ENCODE data around the gene GALNT18. TPM values are rescaled to one million over a fixed set of nuclear protein-coding genes. Genes with fewer than 3 reads are reported as not detected.

GALNT18 gene
- total and polyA plus RNA-seq, 4 donors, result 2.1 to 11.0 (median 3.8) TPM

DNA sequence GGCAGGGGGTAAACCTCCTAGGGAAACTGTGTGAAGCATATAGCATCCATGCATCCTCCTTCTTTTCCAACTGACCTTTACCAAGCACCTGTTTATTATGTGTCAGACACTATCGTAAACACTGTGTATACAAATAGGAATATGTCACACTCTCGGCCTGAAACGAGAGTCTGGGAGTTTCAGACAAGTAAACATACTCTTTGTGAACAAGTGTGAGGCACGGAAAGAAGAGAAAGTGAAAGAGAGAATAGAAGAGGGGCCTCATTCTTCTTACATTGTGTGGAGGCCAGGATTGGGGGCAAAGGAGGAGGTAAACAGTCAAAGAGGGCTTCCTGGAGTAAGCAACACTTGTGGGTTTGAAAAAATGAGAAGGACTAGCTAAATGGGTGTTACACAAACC, 285.1 kb downstream of the GALNT18 start:
- H3K4me3 ChIP-seq (ENCODE audit: low read depth in 1 of 3, low read length in 3 of 3), result no peak overlapping the region
- H3K36me3 ChIP-seq (ENCODE audit: control insufficient read depth in 4 of 4, insufficient read depth in 3 of 4, low read depth in 1 of 4, low read length in 3 of 4), result peaks cover 0 to 61% (median 19%) of the 10 kb centered on the region in 4 donors
- no peak overlapping the region for H3K9ac ChIP-seq (ENCODE audit: low read depth in 1 of 2, low read length in 2 of 2)
- 85% methylated on average over 4 of the region's 4 CpGs for WGBS
- TF ChIP-seq RXRA (IDR thresholded peaks at IDR 0.05) (no peak), CTCF (IDR thresholded peaks at IDR 0.05; ENCODE audit: low read depth, low read length, missing input control) (no peak), RAD21 (IDR thresholded peaks at IDR 0.05) (no peak), HNF4G (IDR thresholded peaks at IDR 0.05) (no peak), NR2F2 (IDR thresholded peaks at IDR 0.05) (no peak), ZBTB33 (IDR thresholded peaks at IDR 0.05) (no peak), FOXA1 (IDR thresholded peaks at IDR 0.05) (no peak)
- H3K4me1 ChIP-seq (ENCODE audit: control insufficient read depth in 4 of 4, insufficient read depth in 4 of 4, low read length in 3 of 4), result no peaks in the 10 kb centered on the region
- no peaks in the 10 kb centered on the region for H3K9me3 ChIP-seq (ENCODE audit: control insufficient read depth in 4 of 4, low read length in 3 of 4)
- no peak for DNase-seq (ENCODE audit: low spot score)
- no peaks in the 10 kb centered on the region for H3K27me3 ChIP-seq (ENCODE audit: control insufficient read depth in 4 of 4, insufficient read depth in 4 of 4, low read length in 3 of 4)
- H3K27ac ChIP-seq (ENCODE audit: low read depth in 1 of 2, low read length in 2 of 2), result no peak overlapping the region

DNA sequence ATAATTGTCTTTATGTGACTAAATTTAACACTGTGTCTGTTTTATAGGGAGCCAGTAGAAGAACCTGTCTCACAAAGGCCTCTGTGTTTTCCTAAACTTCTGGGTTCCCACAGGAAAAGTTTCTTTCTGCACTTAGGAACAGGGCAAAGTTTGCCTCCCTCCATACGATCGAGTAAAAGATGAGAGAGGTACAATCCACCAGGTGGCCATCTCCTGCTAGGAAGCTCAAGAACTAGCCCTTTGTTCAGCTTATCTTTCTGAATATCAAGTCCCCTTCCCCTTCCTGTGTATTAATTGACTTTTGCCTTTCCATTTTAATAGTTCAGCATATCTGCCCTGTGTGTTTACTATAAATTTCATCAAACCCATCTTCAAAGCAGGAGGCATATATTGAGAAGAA, 286.8 kb downstream of the GALNT18 start:
- no peak for DNase-seq (ENCODE audit: low spot score)
- Histone ChIP-seq H3K9me3 (ENCODE audit: control insufficient read depth in 4 of 4, low read length in 3 of 4) (no peaks in the 10 kb centered on the region), H3K27me3 (ENCODE audit: control insufficient read depth in 4 of 4, insufficient read depth in 4 of 4, low read length in 3 of 4) (no peaks in the 10 kb centered on the region), H3K4me1 (ENCODE audit: control insufficient read depth in 4 of 4, insufficient read depth in 4 of 4, low read length in 3 of 4) (no peaks in the 10 kb centered on the region), H3K36me3 (ENCODE audit: control insufficient read depth in 4 of 4, insufficient read depth in 3 of 4, low read depth in 1 of 4, low read length in 3 of 4) (peaks cover 0 to 69% (median 26%) of the 10 kb centered on the region in 4 donors), H3K27ac (ENCODE audit: low read depth in 1 of 2, low read length in 2 of 2) (no peak overlapping the region), H3K9ac (ENCODE audit: low read depth in 1 of 2, low read length in 2 of 2) (no peak overlapping the region), H3K4me3 (ENCODE audit: low read depth in 1 of 3, low read length in 3 of 3) (no peak overlapping the region)
- TF ChIP-seq HNF4G (IDR thresholded peaks at IDR 0.05), result no peak
- no peak for TF ChIP-seq YY1 (IDR thresholded peaks at IDR 0.05)
- no peak for TF ChIP-seq HNF4A (conservative IDR thresholded peaks at IDR 0.05)
- no peak for TF ChIP-seq FOXA2 (IDR thresholded peaks at IDR 0.05)
- TF ChIP-seq TAF1 (conservative IDR thresholded peaks at IDR 0.05), result no peak
- no peak for TF ChIP-seq REST (IDR thresholded peaks at IDR 0.05)
- TF ChIP-seq RXRA (IDR thresholded peaks at IDR 0.05), result no peak
- TF ChIP-seq, protein P1, sequence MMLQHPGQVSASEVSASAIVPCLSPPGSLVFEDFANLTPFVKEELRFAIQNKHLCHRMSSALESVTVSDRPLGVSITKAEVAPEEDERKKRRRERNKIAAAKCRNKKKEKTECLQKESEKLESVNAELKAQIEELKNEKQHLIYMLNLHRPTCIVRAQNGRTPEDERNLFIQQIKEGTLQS (IDR thresholded peaks at IDR 0.05), result no peak
- TF ChIP-seq SP1 (IDR thresholded peaks at IDR 0.05), result no peak
- TF ChIP-seq RAD21 (IDR thresholded peaks at IDR 0.05), result no peak
- no peak for TF ChIP-seq CTCF (IDR thresholded peaks at IDR 0.05; ENCODE audit: low read depth, low read length, missing input control)
- no peak for TF ChIP-seq JUND (IDR thresholded peaks at IDR 0.05)
- no peak for TF ChIP-seq FOXA1 (IDR thresholded peaks at IDR 0.05)
- WGBS, result 84% methylated on average over 2 of the region's 2 CpGs

Data from liver (tissue), 9 donors.